ENCODE measurements around the gene COX10.
"Not testable (repeated sequence)": the region's sequence is repeated elsewhere in the genome, so short reads cannot be mapped to it uniquely, and the experiment has no call there.

The COX10 gene

DNA sequence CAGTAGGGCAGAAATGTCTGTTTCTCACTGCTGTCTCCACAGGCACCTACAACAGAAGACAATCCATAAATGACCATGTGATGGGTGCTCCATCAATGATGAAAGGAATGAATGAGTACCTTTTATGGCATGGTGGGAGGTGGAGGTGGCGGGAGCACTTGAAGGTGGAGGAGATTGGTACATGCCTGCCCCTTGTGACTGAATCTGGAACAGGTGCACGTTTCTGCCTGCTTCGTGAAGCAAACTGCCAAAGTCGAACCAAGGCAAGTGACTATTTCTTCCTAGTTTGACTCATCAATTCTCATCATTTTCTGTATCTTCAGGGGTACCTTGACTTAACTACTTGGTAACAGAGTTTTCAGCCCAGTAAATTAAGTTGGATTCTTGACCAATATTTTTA lies 141.9 kb downstream of the COX10 start:
- no peak for DNase-seq

DNA sequence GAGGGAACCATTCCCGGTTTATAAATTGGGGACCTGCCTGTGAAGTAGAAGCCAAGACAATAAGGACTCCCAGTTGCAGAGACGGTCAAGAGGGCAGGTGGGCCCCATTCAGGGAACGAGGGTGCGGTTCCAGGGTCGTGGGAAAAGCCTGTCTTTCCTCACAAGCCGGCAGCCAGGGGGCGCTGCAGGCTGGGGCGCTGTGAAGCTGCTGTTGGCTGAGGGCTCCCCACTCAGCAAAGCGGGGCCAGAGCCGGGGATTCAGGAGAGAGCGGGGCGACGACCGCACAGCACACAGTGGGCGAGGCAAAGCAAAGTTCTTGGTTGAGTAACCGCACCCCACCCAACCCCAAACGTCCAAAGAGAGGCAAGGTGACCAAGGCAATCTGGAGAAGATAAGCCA lies 142.5 kb downstream of the COX10 start:
- no peak for DNase-seq

DNA sequence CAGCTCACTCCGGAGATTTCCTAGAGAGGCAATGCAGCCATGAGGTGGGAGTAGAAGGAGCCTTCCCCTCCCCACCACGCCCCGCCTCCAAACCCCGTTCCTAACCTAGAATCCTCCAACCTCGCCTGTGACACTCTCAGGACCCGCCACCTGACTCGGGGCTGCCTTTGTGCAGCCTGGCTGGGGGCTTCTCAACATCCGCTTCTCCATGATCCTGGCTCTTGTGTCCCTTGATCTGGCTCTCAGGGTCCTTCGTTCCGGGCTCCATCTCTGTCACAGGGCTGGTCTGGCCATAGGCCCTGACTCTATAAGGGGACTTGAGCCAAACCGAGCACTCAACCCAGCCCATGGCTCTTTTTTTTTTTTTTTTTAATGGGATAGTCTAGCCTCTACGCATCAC lies 143.1 kb downstream of the COX10 start:
- no peak for DNase-seq

DNA sequence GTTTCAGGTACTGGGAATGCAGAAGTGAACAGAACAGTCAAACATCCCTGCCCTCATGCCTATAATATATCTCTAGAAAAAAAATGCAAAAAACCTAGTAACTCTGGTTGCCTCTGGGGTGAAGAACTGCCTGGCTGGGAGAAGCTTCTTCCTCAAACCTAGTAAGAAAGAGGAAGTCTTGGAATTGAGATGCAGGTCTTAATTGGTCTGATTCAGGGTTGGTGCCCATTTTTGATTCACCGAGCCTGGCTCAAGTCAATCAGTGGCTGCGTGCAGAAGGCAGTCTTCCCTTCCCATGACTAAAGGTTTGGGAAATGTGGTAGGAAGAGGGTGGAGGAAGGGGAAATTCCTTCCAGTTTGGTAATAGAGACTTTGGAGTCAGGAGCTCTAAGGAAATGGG lies 145.0 kb downstream of the COX10 start:
- no peak for DNase-seq

- no peak for DNase-seq
These were observed 153.3 kb downstream of the COX10 start for GRCh38 chr17:14222611-14223010.

DNA sequence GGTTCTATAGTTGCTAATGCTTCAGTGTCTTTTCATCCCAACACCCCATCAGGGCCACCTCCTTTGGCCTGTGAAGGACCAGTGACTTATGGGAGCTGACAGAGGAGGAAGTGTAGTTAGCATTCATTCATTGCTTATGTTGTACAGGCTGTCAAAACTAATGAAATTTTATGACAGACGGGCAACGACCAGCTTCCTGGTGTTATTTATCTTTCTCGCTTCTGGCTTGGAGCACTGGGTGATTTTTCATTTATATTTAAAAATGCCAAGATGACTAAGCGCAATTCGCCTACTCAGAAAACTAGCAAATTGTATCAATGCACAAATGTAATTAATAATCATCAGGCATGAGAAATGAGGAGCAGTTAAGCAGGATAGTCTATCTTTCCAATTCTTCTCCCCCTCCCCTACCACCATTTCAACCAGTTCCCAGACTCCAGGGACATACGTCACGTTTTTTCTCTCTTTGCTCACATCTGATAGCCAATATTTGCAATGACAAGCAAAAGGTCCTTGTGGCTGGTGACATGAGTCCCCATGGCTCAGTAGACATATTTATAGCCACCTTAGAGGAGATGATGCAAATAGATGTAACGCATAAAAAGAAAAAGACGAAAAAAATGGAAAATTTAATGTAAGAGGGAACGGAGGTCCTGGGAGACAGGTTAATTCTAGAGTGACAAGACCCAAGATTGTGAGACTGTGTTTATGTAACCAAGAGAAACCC lies 156.1 kb downstream of the COX10 start:
- DNase-seq: no peak

GRCh38 chr17:14227052-14227451 lies 157.7 kb downstream of the COX10 start:
- no peak for DNase-seq

DNA sequence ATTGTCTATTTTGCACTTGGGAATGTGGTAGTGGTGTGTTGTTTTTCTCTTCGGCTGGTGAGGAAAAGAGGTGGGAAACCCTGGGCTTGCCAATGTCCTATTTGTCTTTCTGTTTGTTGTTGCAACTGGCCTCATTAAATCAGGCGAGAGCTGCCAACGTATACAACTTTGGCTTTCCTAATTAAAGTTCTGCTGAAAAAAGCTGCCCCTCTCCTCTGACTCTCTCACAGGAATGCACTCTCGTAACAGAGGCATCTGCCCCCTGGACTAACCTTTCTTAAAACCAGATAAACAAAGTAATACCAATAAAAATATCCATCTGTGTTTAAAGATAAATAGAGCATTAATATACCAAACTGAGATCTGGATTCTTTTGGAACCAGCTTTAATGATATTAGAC lies 159.6 kb downstream of the COX10 start:
- DNase-seq: no peak

DNA sequence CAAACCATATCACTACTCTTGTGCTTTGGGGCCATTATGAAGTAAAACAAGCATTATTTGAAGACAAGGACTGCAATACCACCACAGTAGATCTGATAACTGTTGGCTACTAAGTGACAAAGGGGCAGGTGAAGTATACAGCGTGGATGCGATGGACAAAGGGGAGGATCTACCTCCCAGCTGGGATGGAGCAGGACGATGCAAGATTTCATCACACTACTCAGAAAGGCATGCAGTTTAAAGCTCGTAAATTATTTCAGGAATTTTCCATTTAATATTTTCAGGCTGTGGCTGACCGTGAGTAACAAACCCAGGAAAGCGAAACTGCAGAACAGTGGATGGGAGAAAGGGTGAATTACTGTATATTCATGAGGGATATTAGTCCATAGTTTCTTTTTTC lies 161.9 kb downstream of the COX10 start:
- DNase-seq: not testable (repeated sequence)

GRCh38 chr17:14235047-14235446 lies 165.7 kb downstream of the COX10 start:
- DNase-seq: not testable (repeated sequence)

DNA sequence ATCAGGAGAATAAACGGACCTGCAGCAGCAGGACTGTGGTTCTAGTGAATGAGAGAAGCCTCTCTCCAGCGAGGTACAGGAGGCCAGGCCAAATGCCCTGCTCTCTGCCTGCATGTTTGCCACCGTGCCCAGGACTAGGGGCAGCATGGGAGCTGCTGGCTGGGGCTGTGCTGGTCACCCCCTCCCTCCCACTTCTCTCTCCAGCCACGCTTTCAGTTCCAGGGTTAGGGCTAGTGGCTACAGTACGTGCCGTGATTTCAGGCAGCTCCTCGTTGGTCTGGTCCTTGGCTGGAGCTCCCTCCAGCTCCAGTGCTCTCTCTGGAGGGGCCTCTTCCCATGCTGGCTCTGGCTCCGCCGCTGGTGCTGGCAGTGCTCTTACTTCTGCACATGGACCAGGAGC lies 166.7 kb downstream of the COX10 start:
- DNase-seq: not testable (repeated sequence)

- DNase-seq: not testable (repeated sequence)
These were observed 167.5 kb downstream of the COX10 start, which contains the start of gene CDRT15 for GRCh38 chr17:14236762-14237161. Gene CDRT15, minus strand, starts transcription at chr17:14236862. Its CDS starts 29 bp downstream, at chr17:14236833.

- not testable (repeated sequence) for DNase-seq
These were observed 170.0 kb downstream of the COX10 start for GRCh38 chr17:14239271-14239670.

GRCh38 chr17:14245002-14245401 lies 175.7 kb downstream of the COX10 start:
- DNase-seq: no peak

GRCh38 chr17:14245629-14246028 lies 176.3 kb downstream of the COX10 start:
- DNase-seq: no peak
